Hepatocyte (in vitro differentiated cells): ENCODE results near the gene FASN.

Experiments used
- EZH2 ChIP-seq: fragments of 200-600 bp; sonication (generic); IDR thresholded peaks from 2 replicates; pipeline ENCODE4 v1.6.1; 2016; ENCODE audit warnings: antibody characterized with exemption, mild to moderate bottlenecking, borderline replicate concordance
- EZH2phosphoT487 ChIP-seq: fragments of 200-600 bp; sonication (generic); IDR thresholded peaks from one replicate; pipeline ENCODE4 v1.6.1; 2018; ENCODE audit warnings: antibody characterized with exemption, mild to moderate bottlenecking, low read depth, moderate library complexity; ENCODE audit not compliant: unreplicated experiment, severe bottlenecking
- TF ChIP-seq, protein P1 (sequence below): fragments of 200-600 bp; sonication (generic); IDR thresholded peaks from 2 replicates; pipeline ENCODE4 v1.5.1; 2016; ENCODE audit warnings: antibody characterized with exemption, mild to moderate bottlenecking; ENCODE audit not compliant: poor library complexity

DNA sequence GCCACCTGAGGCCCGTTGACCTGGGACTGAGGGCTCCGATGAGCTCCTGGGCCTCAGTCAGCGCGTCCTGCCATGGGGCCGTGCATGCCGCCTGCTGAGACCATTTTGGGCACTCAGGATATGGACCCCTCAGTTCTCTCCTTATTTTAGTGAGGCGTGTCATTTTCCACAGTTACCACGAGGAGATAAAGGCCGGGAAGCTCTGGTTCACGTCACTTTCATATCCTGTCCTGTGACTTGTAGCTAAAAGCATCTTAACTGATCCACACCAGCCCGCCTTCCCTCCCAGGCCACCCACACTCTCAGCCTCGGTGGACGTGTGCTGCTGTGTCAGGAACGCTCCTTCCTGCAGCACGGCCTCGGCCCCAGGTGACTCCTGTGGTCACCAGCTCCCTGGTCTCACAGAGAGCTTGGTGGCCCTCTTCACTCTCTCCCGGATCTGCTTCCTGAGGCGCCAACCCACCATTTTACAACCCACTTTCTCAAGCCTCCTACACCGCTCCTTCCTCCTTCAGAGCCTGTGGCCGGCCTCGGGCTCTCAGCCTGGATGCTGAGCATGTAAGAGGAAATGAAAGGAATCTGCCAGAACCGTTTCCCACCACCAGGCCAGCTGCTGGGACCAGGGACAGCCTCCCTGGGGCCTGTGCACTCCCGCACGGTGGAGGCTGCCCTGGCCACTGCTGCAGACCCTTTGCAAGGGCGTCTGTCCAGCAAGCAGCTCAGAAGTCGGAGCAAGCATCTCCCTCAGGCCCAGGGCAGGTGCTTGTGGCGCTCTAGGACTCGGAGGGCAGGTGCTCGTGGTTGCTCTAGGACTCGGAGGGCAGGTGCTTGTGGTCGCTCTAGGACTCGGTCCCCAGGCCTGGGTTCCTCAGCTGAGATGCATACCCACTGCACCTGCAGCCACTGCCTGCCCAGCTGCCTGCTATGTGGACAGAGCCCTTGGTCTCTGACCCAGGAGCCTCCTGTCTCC, 23.9 kb upstream of the FASN start:
- TF ChIP-seq, protein P1, sequence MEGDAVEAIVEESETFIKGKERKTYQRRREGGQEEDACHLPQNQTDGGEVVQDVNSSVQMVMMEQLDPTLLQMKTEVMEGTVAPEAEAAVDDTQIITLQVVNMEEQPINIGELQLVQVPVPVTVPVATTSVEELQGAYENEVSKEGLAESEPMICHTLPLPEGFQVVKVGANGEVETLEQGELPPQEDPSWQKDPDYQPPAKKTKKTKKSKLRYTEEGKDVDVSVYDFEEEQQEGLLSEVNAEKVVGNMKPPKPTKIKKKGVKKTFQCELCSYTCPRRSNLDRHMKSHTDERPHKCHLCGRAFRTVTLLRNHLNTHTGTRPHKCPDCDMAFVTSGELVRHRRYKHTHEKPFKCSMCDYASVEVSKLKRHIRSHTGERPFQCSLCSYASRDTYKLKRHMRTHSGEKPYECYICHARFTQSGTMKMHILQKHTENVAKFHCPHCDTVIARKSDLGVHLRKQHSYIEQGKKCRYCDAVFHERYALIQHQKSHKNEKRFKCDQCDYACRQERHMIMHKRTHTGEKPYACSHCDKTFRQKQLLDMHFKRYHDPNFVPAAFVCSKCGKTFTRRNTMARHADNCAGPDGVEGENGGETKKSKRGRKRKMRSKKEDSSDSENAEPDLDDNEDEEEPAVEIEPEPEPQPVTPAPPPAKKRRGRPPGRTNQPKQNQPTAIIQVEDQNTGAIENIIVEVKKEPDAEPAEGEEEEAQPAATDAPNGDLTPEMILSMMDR, result no peak
- no peak for TF ChIP-seq EZH2phosphoT487
- TF ChIP-seq EZH2, result no peak
